Stimulated activated CD4-positive, alpha-beta T cell treated with anti-CD3 and anti-CD28 coated beads, Interleukin-4, amount 100 ng/mL, for 48 hours (primary cell): Measurements from ENCODE around the gene FRZB.
A peak's percentile ranks its signal among the peaks of the same experiment; 100 is the strongest.
"Not testable (repeated sequence)": the region's sequence is repeated elsewhere in the genome, so short reads cannot be mapped to it uniquely, and the experiment has no call there.

Experiments used
- DNase-seq, 2 donors: peaks; one replicate each; pipeline ENCODE4 v3.0.0-alpha.2; 2020; ENCODE audit warnings: low read depth in 2 of 2

Gene FRZB, protein sequence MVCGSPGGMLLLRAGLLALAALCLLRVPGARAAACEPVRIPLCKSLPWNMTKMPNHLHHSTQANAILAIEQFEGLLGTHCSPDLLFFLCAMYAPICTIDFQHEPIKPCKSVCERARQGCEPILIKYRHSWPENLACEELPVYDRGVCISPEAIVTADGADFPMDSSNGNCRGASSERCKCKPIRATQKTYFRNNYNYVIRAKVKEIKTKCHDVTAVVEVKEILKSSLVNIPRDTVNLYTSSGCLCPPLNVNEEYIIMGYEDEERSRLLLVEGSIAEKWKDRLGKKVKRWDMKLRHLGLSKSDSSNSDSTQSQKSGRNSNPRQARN

DNA sequence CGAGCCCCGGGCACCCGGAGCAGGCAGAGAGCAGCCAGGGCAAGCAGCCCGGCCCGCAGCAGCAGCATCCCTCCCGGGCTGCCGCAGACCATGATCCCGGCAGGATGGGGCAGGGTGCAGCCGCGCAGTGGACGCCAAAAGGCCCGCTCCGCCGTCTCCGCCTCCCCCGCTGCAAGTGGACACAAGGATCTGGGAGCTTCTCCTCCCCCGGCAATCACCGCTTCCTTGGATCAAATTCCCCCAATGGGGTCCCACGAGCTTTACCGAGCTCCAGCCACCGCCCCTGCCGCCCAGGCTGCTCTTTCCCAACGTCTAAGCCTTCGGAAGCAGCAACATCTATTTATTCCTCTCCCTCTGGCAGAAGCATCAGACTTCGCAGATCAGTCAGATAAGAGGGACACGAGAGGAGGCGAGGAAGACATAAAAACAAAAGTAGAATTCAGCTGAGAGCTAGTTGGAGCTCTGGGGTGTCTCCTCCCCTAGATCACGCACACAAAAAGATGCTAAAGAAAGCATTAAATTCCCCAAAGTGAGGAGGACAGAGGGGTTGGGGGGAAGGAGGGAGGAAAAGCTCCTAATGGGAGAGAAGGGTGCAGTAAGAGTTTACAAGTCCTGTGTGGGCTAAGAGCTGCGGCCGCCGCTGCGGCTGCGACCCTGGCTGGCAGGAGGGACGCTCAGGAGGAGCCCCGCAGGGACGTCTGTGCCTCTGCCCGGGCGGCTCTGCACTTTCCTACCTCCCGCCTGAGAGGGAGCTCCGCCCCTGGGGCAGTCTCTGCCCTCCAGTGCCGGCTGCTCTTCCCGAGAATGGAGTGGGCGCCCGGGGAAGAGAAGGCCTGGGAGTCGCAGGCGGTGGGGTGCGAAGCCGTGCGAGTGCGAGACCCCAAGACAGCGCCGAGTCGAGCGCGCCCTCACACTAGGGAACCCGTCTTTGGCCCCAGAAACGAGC lies at the start of gene FRZB:
Gene FRZB, minus strand, starts transcription at position 177 of the 946 bp plus-strand sequence. Its CDS starts 85 bp downstream, at position 92.
- DNase-seq = peak in 1 of 2 donors; percentile 1

DNA sequence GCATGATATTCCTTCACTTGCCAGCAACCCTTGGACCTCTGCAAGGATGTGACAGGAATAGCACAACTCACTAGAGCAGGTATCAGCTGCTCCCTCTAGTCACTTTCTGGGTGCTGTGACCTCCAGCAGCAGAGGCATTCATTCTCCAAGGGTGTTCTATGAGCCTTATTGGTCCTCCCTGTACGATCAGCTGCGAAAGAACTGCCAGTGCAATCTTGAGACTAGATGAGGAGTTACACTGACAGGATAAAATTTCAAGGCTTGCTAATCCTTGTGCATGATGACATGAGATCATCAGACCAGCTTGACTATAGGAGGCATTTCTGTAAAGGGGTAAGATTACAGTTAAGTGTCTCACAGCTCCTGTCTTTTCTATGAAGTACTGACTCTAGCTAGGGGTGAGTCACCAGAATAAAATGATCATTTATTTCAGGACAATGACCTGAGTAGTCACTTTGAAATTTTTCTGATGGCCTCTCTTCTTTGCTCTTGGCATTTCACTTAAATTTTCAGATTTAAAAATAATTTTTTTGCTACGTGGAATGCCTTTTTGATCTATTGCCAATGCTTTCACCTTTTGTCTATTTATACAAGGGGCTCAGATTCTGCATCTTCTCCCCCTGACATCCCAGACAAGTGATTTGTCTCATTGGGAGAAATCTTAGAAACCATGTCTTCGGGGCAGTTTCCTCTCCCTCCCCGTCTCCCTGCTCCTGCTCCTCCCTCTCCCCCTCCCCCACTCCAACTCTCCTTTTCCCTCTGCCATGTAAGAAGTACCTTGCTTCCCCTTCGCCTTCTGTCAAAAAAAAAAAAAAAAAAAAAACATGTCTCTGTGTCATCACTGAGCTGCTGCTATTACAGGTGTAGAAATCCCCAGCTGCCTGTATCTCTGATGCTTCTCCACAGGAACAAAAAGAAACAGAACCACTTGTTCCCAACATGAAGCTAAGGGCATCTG lies 49.2 kb upstream of the FRZB start:
- DNase-seq = no peak

DNA sequence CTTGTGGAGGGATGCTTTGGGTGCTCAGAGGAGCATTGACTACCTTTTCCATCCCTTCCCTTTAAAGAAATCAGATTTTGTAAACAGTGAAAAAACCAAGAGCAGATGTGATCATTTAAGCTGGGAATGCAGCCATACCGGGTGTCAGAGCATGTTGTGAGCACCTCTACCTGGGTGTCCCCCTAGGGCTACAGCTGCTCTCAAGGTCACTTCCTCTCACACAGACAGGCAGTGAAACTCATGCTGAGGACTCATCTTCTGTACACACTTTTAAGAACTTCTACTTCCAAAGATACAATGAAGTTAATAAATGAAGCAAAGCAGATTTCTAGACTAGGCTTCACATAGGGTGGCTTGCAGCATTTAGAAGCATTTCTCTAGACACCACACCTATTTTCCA lies 48.4 kb upstream of the FRZB start:
- DNase-seq = no peak

DNA sequence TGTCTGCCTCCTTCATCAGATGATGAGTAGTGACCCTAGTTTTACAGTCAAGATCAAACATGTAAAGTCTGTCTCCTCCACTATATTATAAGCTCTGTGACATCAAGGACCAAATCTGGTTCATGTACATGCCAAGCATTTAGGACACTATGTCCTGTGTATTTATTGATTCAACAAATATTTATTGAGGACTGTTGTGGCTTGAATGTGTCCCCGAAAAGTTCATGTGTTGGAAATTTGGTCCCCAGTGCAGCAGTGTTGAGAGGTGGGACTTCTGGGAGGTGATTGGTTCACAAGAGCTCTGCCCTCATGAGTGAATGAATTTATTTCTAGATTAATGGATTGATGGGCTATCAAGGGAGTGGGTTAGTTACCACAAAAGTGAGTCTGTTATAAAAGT lies 46.6 kb upstream of the FRZB start:
- DNase-seq = no peak

DNA sequence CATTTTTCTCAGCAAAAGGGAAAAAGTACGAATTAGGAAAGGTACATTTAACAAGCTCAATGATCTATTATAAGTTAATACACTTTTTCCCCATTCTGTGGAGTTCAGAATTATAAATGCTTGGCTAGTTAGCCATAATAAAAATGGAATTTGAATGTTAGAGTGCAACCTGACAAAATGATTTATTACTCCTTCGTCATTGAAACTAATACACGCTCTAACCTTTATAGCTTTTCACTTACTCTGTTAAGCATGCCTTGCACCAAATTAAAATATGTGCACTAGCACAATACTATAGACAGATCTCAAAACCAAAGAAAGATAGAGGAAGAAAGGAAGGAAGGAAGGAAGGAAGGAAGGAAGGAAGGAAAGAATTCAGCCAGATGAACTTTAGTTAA lies 46.1 kb upstream of the FRZB start:
- no peak for DNase-seq

DNA sequence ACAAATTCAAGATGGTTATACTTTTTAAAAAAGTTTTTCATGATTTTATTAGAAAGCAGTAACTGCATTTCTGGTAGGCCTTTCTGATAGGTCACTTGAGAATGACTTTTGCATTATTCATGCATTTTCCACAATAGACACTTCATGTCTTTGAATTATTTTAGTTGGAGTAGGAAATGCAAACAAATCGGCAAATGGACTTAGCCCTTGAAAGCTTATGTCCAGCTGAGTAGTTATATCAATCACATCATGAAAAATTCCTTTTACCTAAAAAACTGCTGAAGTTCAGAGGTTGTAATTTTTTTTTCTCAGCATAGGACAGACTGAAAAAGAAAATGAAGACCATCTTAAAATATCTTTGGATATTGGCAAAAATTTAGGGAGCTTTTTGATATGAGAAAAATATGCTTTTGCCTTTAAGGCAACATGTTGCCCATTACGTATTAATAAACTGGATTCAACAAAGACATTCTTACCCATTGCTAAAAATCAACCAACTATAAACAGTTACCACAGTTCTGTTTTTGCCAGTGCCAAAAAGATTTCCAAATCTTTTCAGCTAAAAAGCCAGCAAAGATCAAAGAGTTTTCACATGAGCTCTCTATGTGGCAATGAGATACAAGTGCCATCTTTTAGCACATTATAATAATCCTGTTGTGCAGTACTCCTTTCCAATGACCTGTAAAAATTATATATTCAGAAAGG lies 45.5 kb upstream of the FRZB start:
- DNase-seq = no peak

DNA sequence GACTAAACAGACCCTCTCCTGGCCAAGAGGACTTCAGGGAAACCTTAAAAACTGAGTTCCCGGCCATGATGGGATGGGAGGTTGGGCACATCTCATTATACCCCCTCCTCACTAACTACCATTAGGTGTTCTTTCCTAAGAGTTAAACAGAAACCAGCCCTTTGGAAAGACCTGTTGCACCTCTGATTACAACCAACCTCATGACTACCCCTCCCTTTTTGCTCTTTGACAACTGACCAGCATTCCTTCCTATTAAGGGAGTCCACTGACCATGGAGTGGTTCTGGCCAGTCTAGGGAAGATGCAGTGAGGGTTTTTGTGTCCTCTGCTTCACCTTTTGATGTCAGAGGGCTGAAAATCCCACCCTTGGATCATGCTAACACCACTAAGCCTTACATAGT lies 44.5 kb upstream of the FRZB start:
- no peak for DNase-seq

DNA sequence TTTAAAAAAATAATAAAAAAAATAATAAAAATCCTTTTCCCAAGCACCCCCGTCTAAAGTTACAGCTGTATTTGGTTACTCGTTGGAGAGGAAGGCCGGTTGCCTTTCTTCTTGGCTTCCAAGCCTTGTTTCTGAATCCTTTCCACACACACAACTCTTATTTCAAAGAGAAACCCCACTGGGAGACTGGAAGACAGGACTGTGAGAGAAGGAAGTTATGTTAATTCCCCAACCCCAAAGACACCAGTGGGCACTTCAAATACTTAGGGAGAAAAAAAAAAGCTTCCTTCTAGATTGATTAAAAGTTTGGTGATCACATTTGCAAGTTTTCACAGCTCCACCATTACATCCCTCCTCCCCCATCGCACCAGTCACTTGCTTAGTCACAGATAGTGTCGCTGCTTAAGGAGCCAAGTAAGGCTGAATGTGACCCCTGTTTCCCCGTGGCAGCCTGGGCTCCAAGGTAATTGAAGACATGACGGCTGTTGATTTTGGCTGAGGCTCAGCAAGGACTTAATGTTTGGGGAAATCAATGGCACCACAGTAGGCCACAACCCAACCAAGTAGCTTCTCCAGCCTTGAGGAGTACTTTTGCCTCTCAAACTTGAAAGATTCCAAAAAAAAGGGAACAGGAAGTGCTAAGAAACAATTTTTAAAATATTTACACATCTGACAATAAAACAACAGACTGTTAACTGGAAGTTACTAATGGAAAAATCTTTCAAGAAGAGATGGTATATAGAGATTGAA lies 40.8 kb upstream of the FRZB start:
- DNase-seq = no peak

DNA sequence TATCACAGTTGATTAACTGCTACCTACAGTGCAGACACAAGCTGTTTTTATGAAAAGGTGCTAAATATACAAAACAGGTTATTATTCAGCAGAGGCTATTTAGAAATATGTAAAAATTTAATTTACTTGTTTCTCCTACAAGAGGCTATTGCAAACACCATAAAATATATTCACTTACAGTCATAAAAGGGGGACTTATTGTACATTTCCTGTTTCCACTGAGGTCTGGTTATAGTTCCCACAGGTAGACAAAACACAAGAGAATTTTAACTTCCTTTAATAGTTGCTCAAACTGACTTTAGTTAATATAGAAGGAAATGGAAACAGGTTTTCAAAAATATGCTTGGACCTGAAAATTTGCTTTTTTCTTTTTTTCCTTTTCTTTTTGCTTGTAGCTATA lies 40.0 kb upstream of the FRZB start:
- DNase-seq = no peak

DNA sequence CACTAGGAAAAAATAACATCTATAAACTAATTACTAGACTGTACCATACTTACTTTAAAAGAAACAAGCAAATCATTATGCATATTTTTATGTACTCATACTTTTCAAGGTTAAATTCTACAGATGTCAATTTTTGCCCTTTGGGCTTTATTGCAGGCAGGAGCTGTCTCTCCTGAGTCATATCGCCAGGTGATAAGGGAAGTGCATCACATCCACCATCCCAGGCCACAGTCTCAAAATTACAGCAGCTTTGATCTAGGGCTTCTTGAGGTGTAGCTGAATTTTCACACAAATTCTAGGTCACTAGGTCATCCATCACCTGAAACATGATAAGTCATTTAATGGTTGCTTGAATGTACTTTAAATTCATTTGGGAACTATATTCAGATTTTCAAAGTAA lies 38.4 kb upstream of the FRZB start:
- DNase-seq = no peak

DNA sequence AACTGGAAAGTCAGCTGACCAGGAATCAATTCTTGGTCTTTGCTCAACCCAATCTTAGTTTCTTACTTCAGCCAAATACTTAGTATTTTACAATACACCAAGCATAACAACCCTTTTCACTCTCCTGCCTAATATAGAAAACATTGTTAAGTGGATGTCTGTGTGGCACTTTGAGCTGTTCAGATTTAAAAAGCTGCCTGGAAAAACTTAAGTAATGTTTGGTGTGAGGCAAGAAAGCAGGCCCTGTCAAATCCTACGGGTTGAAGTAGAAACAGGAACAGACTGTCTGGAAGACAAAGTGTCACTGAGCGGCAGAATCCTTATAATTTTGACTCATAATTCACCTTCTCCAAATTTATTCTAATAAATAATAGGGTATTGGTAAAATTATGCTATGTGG lies 37.1 kb upstream of the FRZB start:
- DNase-seq = no peak

DNA sequence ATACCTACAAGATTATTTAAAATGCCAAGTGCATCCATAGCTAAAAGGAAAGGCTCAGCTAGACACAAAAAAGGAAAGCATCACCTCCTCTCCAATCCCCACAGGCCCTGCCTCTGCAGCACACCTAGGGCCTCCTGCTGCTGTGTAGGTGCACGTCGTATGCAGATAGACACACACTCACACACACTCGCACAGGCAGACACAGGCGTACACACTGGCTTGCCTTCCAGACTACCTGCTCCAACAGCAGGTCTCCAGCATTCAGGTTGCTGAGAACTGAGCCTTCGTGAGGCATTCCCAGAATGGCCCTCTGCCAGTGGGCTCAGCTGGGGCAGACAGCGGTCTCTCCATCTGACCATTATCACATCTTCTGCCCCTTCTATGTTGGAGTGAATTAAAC lies 35.3 kb upstream of the FRZB start:
- no peak for DNase-seq

DNA sequence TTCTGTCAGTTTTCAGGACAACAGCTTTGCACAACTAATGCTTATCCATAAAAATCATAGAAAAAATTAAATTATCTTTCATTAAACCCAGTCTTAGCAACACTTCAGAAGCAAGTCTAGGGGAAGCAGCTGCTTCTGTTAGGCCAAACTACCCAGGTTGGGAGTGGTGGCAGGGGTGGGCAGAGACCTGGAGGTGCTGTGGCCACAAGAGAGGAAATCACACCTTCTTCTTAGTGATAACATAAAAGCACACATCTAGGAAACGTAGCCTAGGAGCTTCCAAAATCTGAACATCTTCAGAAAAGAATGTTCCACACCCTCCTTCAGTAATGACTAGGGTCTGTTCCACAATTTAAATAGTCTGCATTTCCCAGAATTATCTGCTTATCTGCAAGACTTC lies 32.3 kb upstream of the FRZB start:
- DNase-seq = no peak

DNA sequence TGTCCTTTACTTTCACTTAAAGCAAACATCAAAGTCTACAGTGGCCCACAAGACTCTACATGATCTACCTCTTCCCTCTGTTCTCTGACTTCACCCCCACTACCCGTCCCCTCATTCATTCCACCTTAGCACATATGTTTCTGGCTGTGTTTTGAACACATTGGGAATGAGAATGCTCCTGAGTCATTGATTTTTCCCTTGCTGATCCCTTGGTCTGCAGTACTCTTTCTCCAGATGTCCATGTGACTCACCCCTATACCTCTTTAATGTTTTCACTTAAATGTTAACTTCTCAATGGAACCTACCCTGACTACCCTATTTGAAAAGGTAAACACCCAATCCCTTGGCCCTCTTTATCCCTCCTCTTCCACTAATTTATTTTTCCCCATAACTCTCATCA lies 30.7 kb upstream of the FRZB start:
- no peak for DNase-seq

DNA sequence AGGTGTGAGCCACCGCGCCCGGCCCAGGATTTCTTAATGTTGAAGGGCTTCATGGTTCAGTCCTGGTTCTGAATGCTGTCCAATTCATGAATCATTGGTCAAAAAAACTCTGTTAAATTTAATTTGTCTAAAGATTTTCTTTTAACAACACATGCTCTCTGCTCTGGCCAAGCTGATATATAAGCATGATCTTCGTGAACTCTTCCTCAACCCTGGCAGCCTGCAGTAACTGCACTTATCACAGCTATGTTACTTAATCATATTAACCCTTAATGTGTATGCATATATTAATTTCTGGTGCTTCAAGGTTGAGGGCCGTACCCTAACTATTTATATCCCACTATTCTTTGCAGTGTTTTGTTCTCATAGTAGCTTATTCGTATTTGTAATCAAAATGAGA lies 29.4 kb upstream of the FRZB start:
- DNase-seq = no peak

DNA sequence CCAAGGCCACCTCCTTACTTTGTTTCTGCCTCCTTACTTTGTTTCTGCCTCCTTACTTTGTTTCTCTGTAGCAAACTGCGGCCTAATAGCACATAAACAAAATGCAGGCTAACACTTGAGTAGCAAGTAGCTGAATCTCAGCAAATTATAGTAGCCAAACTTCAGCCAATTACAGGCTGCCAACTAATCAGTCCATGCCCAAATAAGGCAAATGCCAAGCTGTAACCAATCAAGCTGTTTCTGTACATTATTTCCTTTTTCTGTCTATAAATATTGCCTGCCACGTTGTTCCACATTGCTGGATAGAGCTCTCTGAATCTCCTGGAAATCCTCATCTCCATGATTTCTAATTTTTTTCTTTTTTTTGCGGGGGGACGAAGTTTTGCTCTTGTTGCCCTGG lies 28.7 kb upstream of the FRZB start:
- DNase-seq = no peak

DNA sequence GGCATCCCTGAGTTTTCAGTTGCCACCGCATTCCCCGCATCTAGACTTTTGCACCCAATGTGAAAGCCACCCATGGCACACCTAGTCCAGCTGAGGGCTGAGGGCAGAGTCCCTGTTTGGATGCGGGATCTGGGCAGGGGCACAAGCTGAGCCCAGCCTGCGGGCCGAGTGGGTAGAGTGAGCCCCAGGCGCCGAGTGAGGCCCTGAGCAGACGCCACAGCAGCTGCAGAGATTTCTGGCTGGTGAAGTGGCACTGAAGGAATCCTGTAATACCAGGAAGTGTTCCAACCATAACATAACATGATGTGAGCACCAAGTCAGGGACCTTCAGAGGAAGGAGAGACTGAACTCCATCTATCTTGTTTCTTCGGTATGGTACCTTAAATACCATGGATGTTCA lies 27.7 kb upstream of the FRZB start:
- no peak for DNase-seq

DNA sequence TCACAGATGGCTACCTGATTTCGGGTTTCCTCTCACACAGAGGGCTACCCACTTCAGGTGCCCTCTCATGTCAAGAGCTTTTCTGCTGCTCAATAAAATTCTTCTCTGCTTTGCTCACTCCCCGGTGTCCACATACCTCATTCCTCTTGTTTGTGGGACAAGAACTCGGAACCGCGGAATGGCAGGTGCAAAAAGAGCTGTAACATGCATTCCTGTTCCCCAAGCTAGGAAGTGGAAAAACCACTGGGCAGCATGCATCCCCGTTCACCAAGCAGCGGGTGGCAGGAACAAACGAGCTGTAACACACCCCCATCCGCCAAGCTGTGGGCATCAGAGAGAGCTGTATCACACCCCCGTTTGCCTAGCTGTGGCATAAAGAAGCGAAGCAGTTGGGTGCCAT lies 27.2 kb upstream of the FRZB start:
- no peak for DNase-seq

DNA sequence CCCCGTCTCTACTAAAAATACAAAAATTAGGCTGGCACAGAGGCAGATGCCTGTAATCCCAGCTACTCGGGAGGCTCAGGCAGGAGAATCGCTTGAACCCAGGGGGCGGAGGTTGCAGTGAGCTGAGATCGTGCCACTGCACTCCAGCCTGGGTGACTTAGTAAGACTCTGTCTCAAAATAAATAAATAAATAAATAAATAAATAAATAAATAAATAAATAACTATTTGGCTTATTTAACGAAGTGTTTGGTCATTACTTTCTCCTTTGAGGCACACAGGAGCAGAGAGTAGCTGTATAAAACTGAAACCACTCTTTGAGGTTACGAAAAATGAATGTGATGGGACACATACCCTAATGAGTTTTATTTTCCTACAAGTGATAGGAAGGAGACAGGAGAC lies 26.6 kb upstream of the FRZB start:
- not testable (repeated sequence) for DNase-seq

DNA sequence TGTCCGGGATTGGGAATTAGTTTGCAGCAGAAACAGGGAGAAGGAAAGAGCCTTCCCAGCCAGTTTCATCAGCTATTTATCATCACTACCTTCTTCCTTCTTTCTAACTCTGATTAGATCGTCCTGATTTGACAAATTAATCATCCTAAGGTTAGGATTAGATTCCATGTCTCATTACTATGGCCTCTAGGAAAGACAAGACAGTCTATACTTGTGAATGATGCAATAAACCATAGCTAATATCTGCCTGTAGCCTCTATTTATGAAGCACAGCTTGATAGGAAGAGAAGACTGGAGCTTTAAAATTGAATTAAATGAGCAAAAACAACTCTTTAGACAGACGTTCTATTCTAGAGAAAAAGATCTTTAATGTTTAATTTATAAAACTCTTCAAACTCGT lies 25.2 kb upstream of the FRZB start:
- no peak for DNase-seq
